SK-N-SH (cell line): ENCODE data around the gene PHF20. TPM values are rescaled to one million over a fixed set of nuclear protein-coding genes. Genes with fewer than 3 reads are reported as not detected.

Experiments
- CTCF ChIA-PET: fragments of 300-600, 350-600 bp; formaldehyde crosslinking; extraction: SDS; loops from one replicate; lab custom pipeline; 2021; lab: Yijun Ruan, JAX
- POLR2A ChIA-PET: fragments of 350-600 bp; sonication (Branson Sonifier 250); formaldehyde crosslinking; extraction: SDS; loops from one replicate; lab custom pipeline; 2020; ENCODE audit warnings: antibody characterized with exemption, inconsistent platforms; lab: Yijun Ruan, JAX
- DNase-seq: peaks from one replicate; pipeline ENCODE4 v3.0.0; 2012
- H2AFZ ChIP-seq: fragments of 200-600 bp; sonication (generic); 2 replicates; pipeline ENCODE4 v1.8.1; 2016; ENCODE audit warnings: antibody characterized with exemption, mild to moderate bottlenecking, low read depth
- H3F3A ChIP-seq: fragments of 200-600 bp; sonication (generic); replicated peaks from 2 replicates; pipeline ENCODE3; 2016; ENCODE audit warnings: antibody characterized with exemption, mild to moderate bottlenecking; ENCODE audit not compliant: insufficient read depth
- H3K27ac ChIP-seq, 2 experiments: fragments of 200-500 bp in 1 of 2; fragments of 200-600 bp in 1 of 2; sonication (Bioruptor generic) in 1 of 2; sonication (generic), shearing (Covaris generic) in 1 of 2; 2 replicates each; pipeline versions ENCODE4 v1.5.1 to v1.6.1; 2014 to 2016; ENCODE audit warnings: low read depth in 2 of 2, inconsistent platforms in 1 of 2, low read length in 1 of 2, mild to moderate bottlenecking in 1 of 2, mixed read lengths in 1 of 2
- H3K27me3 ChIP-seq: fragments of 200-600 bp; sonication (generic), shearing (Covaris generic); 2 replicates; pipeline ENCODE4 v1.6.1; 2016; ENCODE audit warnings: mixed run types; ENCODE audit not compliant: insufficient read depth
- H3K36me3 ChIP-seq, 2 experiments: fragments of 200-500 bp in 1 of 2; fragments of 200-600 bp in 1 of 2; sonication (Bioruptor generic) in 1 of 2; sonication (generic) in 1 of 2; replicated peaks in 1 of 2; 2 replicates each; pipeline versions ENCODE3 to v1.5.1; 2014 to 2016; ENCODE audit warnings: low read length in 1 of 2, mild to moderate bottlenecking in 1 of 2; ENCODE audit not compliant: insufficient read depth in 2 of 2, control insufficient read depth in 1 of 2
- H3K4me1 ChIP-seq, 2 experiments: fragments of 200-500 bp in 1 of 2; fragments of 200-600 bp in 1 of 2; sonication (Bioruptor generic) in 1 of 2; sonication (generic), shearing (Covaris generic) in 1 of 2; 2 replicates each; pipeline versions ENCODE4 v1.5.1 to v1.6.1; 2014 to 2016; ENCODE audit warnings: low read depth in 1 of 2, low read length in 1 of 2, mixed run types in 1 of 2; ENCODE audit not compliant: insufficient read depth in 2 of 2, control insufficient read depth in 1 of 2
- H3K4me2 ChIP-seq: fragments of 200-600 bp; sonication (generic), shearing (Covaris generic); 2 replicates; pipeline ENCODE4 v1.6.1; 2017; ENCODE audit warnings: mixed run types
- H3K4me3 ChIP-seq, 2 experiments: fragments of 200-500 bp in 1 of 2; fragments of 200-600 bp in 1 of 2; sonication (Bioruptor generic) in 1 of 2; sonication (generic), shearing (Covaris generic) in 1 of 2; 2 replicates each; pipeline versions ENCODE4 v1.5.1 to v1.8.1; 2014 to 2016; ENCODE audit warnings: low read depth in 2 of 2, inconsistent platforms in 1 of 2, low read length in 1 of 2, mild to moderate bottlenecking in 1 of 2, mixed read lengths in 1 of 2, moderate library complexity in 1 of 2
- H3K79me2 ChIP-seq: fragments of 200-600 bp; sonication (generic); 2 replicates; pipeline ENCODE4 v1.8.1; 2017; ENCODE audit warnings: mild to moderate bottlenecking; ENCODE audit not compliant: insufficient read depth
- H3K9ac ChIP-seq: fragments of 200-600 bp; sonication (generic); 2 replicates; pipeline ENCODE4 v1.6.1; 2017; ENCODE audit warnings: mixed run types
- H3K9me2 ChIP-seq: fragments of 200-600 bp; sonication (generic); 2 replicates; pipeline ENCODE4 v1.6.1; 2017; ENCODE audit warnings: mixed run types
- H3K9me3 ChIP-seq: fragments of 200-600 bp; sonication (generic); 2 replicates; pipeline ENCODE4 v1.6.1; 2017; ENCODE audit warnings: mixed run types, mild to moderate bottlenecking, moderate library complexity
- H4K20me1 ChIP-seq: fragments of 200-600 bp; sonication (generic); 2 replicates; pipeline ENCODE4 v1.6.1; 2017; ENCODE audit warnings: mild to moderate bottlenecking, mixed run types; ENCODE audit not compliant: insufficient read depth
- ELF1 ChIP-seq: IDR thresholded peaks from 2 replicates; pipeline ENCODE4 v1.4.0; 2012
- FOSL2 ChIP-seq: IDR thresholded peaks from 2 replicates; pipeline ENCODE4 v1.4.0; 2012; ENCODE audit warnings: low read depth, mild to moderate bottlenecking, moderate library complexity, borderline replicate concordance
- NFIC ChIP-seq: IDR thresholded peaks from 2 replicates; pipeline ENCODE4 v1.4.0; 2012; ENCODE audit warnings: borderline replicate concordance
- NRF1 ChIP-seq: IDR thresholded peaks from 2 replicates; pipeline ENCODE4 v1.6.1; 2012; ENCODE audit warnings: low read depth, mild to moderate bottlenecking, low read length
- PBX3 ChIP-seq: IDR thresholded peaks from 2 replicates; pipeline ENCODE4; 2012
- RAD21 ChIP-seq: IDR thresholded peaks from 2 replicates; pipeline ENCODE4 v1.6.1; 2012; ENCODE audit warnings: mild to moderate bottlenecking, low read length
- REST ChIP-seq: IDR thresholded peaks from 2 replicates; pipeline ENCODE4 v1.6.1; 2012; ENCODE audit warnings: mild to moderate bottlenecking, low read depth, low read length, moderate library complexity
- SIN3A ChIP-seq: IDR thresholded peaks from 2 replicates; pipeline ENCODE4 v1.6.1; 2012; ENCODE audit warnings: low read depth, mild to moderate bottlenecking, low read length, moderate library complexity, borderline replicate concordance
- TAF1 ChIP-seq: IDR thresholded peaks from 2 replicates; pipeline ENCODE4 v1.6.1; 2012; ENCODE audit warnings: low read depth, mild to moderate bottlenecking, low read length, moderate library complexity, borderline replicate concordance
- TCF12 ChIP-seq: IDR thresholded peaks from 2 replicates; pipeline ENCODE4 v1.4.0; 2012
- TEAD4 ChIP-seq: IDR thresholded peaks from 2 replicates; pipeline ENCODE4 v1.4.0; 2012; ENCODE audit warnings: mild to moderate bottlenecking, borderline replicate concordance; ENCODE audit not compliant: insufficient read depth
- WGBS: methylation state at CpG from one replicate; pipeline ENCODE4 v1.1.6; 2017; ENCODE audit warnings: low lambda C conversion rate; 5-methylcytosine and 5-hydroxymethylcytosine counted together
- polyA plus RNA-seq, 3 experiments: library from polyadenylated mRNA; depleted of rRNA; stranded (reverse); fragments of >200 nt; gene quantifications; 2 replicates each; pipeline ENCODE4 v1.2.3, GENCODE V29; 2012
- TF ChIP-seq, protein P1 (sequence below): IDR thresholded peaks from 2 replicates; pipeline ENCODE4 v1.4.0; 2012; ENCODE audit warnings: low read depth
- TF ChIP-seq, protein P2 (sequence below): IDR thresholded peaks from 2 replicates; pipeline ENCODE4 v1.4.0; 2012; ENCODE audit warnings: low read depth, borderline replicate concordance

The PHF20 gene
- polyA plus RNA-seq, 1 of the 3 experiments (the other 2 are of a cell fraction), result 23.8 TPM

GRCh38 chr20:35907017-35907701 is 135.3 kb downstream of the PHF20 start:
- CTCF ChIA-PET, result interaction anchor here (1.0 kb wide), 1 partner anchor 23 kb away, joined by 3 read pairs; no protein-coding TSS in a partner anchor
- POLR2A ChIA-PET, result no interaction called here

More at GRCh38 chr20:35907017-35907701, 135.3 kb downstream of the PHF20 start:
- H3K4me2 ChIP-seq, result no peak overlapping the region
- H3K27ac ChIP-seq, result no peak overlapping the region; a peak in 1 of 4 replicates
- H3K9ac ChIP-seq, result no peak overlapping the region
- no peak overlapping the region for H3K4me3 ChIP-seq
- H3K4me1 ChIP-seq, result peaks cover 0 to 18% of the 10 kb centered on the region in 2 experiments; a peak in 2 of 4 replicates
- no peak overlapping the region for H2AFZ ChIP-seq
- no peaks in the 10 kb centered on the region for H3K9me3 ChIP-seq
- H3K79me2 ChIP-seq, result peaks cover 14% of the 10 kb centered on the region; the same call in 1 of the 2 replicates
- H3F3A ChIP-seq, result peaks cover 6% of the 10 kb centered on the region
- peaks cover 3% of the 10 kb centered on the region; the same call in 1 of the 2 replicates for H4K20me1 ChIP-seq
- no peaks in the 10 kb centered on the region for H3K9me2 ChIP-seq
- no peak for DNase-seq
- no peaks in the 10 kb centered on the region for H3K27me3 ChIP-seq
- H3K36me3 ChIP-seq, result peaks cover 3 to 11% of the 10 kb centered on the region in 2 experiments
- TF ChIP-seq, protein P1, sequence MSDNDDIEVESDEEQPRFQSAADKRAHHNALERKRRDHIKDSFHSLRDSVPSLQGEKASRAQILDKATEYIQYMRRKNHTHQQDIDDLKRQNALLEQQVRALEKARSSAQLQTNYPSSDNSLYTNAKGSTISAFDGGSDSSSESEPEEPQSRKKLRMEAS, result no peak
- no peak for TF ChIP-seq SIN3A
- no peak for TF ChIP-seq TCF12
- no peak for TF ChIP-seq TAF1
- TF ChIP-seq RAD21, result no peak
- TF ChIP-seq TEAD4, result no peak
- TF ChIP-seq FOSL2, result no peak
- no peak for TF ChIP-seq REST
- no peak for TF ChIP-seq NRF1
- TF ChIP-seq ELF1, result no peak
- TF ChIP-seq, protein P2, sequence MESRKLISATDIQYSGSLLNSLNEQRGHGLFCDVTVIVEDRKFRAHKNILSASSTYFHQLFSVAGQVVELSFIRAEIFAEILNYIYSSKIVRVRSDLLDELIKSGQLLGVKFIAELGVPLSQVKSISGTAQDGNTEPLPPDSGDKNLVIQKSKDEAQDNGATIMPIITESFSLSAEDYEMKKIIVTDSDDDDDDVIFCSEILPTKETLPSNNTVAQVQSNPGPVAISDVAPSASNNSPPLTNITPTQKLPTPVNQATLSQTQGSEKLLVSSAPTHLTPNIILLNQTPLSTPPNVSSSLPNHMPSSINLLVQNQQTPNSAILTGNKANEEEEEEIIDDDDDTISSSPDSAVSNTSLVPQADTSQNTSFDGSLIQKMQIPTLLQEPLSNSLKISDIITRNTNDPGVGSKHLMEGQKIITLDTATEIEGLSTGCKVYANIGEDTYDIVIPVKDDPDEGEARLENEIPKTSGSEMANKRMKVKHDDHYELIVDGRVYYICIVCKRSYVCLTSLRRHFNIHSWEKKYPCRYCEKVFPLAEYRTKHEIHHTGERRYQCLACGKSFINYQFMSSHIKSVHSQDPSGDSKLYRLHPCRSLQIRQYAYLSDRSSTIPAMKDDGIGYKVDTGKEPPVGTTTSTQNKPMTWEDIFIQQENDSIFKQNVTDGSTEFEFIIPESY, result no peak
- TF ChIP-seq NFIC, result no peak
- TF ChIP-seq PBX3, result no peak
- 82% methylated on average over 6 of the region's 7 CpGs for WGBS
